CD8-positive, alpha-beta memory T cell (primary cell): ENCODE measurements around the gene KCNMA1. TPM values are rescaled to one million over a fixed set of nuclear protein-coding genes. Genes with fewer than 3 reads are reported as not detected.

Experiments used
- CTCF ChIA-PET: fragments of 350-600 bp; sonication (Branson Sonifier 250); formaldehyde crosslinking; loops from one replicate; lab custom pipeline; 2021; ENCODE audit warnings: antibody characterized with exemption; lab: Charles Lee
- POLR2A ChIA-PET: fragments of 350-600 bp; sonication (Branson Sonifier 250); formaldehyde crosslinking; loops from one replicate; lab custom pipeline; 2021; ENCODE audit warnings: antibody characterized with exemption; lab: Charles Lee
- DNase-seq, 5 donors: peaks; one replicate each; pipeline versions ENCODE4 v3.0.0 to v3.0.0-alpha.2; 2020 to 2022; ENCODE audit warnings: mixed read lengths in 1 of 5
- H3K27ac ChIP-seq: one replicate; pipeline ENCODE4 v1.7.0; 2013; ENCODE audit warnings: low read depth, mild to moderate bottlenecking, low read length, moderate library complexity
- H3K27me3 ChIP-seq: 2 replicates; pipeline ENCODE4 v1.7.0; 2013; ENCODE audit warnings: low read length, mild to moderate bottlenecking; ENCODE audit not compliant: insufficient read depth, poor library complexity, severe bottlenecking
- H3K36me3 ChIP-seq: 2 replicates; pipeline ENCODE4 v1.7.0; 2013; ENCODE audit warnings: mild to moderate bottlenecking, low read length, moderate library complexity; ENCODE audit not compliant: insufficient read depth
- H3K4me1 ChIP-seq: 2 replicates; pipeline ENCODE4 v1.7.0; 2013; ENCODE audit warnings: mild to moderate bottlenecking, low read length, moderate library complexity; ENCODE audit not compliant: insufficient read depth
- H3K4me3 ChIP-seq: 2 replicates; pipeline ENCODE4 v1.7.0; 2013; ENCODE audit warnings: mild to moderate bottlenecking, low read length
- H3K9me3 ChIP-seq: 2 replicates; pipeline ENCODE4 v1.7.0; 2013; ENCODE audit warnings: mild to moderate bottlenecking, low read length
- H3K27ac Mint-ChIP-seq, 8 donors: one replicate each; pipeline ENCODE4 v1.8.0; 2020 to 2021; ENCODE audit warnings: mixed read lengths in 8 of 8, mild to moderate bottlenecking in 6 of 8, inconsistent platforms in 3 of 8, moderate library complexity in 3 of 8
- H3K27me3 Mint-ChIP-seq, 2 donors: one replicate each; pipeline ENCODE4 v1.8.0; 2020 to 2021; ENCODE audit warnings: mixed read lengths in 2 of 2, mild to moderate bottlenecking in 1 of 2, moderate library complexity in 1 of 2
- H3K36me3 Mint-ChIP-seq, 3 donors: one replicate each; pipeline ENCODE4 v1.8.0; 2020 to 2021; ENCODE audit warnings: mixed read lengths in 3 of 3, inconsistent platforms in 1 of 3, mild to moderate bottlenecking in 1 of 3
- H3K4me1 Mint-ChIP-seq, 3 donors: one replicate each; pipeline ENCODE4 v1.8.0; 2020 to 2021; ENCODE audit warnings: mixed read lengths in 3 of 3, inconsistent platforms in 1 of 3, mild to moderate bottlenecking in 1 of 3
- H3K4me3 Mint-ChIP-seq, 7 donors: one replicate each; pipeline ENCODE4 v1.8.0; 2020 to 2021; ENCODE audit warnings: mixed read lengths in 7 of 7, mild to moderate bottlenecking in 6 of 7, moderate library complexity in 4 of 7, inconsistent platforms in 2 of 7
- H3K9me3 Mint-ChIP-seq, 5 donors: one replicate each; pipeline ENCODE4 v1.8.0; 2020 to 2022; ENCODE audit warnings: mixed read lengths in 5 of 5, mild to moderate bottlenecking in 3 of 5, moderate library complexity in 2 of 5, inconsistent platforms in 1 of 5
- polyA plus RNA-seq: library from polyadenylated mRNA; unstranded; fragments of 300-500 nt; fragmentation: Illumina TruSeq; gene quantifications from one replicate; pipeline ENCODE4 v1.2.3, GENCODE V29; 2021
- total RNA-seq, 2 experiments: library from RNA; stranded (reverse); gene quantifications; one replicate each; pipeline ENCODE4 v1.2.3, GENCODE V29; 2021

The KCNMA1 gene
- total and polyA plus RNA-seq, 3 experiments from 2014 or later = 0.20 to 0.31 TPM; not detected in 1

DNA sequence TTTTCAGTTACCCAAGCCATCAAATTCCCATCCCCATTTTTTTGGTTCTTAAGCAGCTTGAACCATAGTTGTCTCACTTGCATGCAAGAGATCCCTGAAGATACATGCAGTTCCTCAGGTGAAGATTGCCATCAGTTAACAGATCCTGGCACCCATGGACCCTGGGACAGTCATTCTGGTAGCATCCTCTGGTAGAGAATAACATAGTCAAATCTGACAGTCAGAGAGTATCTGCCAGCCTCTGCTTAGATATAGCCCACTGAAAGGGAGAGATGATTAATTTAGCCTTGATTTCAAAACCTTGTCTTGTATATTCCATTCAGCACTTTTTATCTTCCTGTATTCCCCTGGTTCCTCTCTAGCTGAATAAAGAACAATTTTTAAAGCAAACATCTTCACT, 280.4 kb downstream of the KCNMA1 start:
- Histone ChIP-seq H3K27me3 (no peaks in the 10 kb centered on the region), H3K4me1 (no peaks in the 10 kb centered on the region), H3K4me3 (no peak overlapping the region), H3K9me3 (no peaks in the 10 kb centered on the region), H3K36me3 (no peaks in the 10 kb centered on the region), H3K27ac (no peak overlapping the region)
- Mint-ChIP-seq H3K9me3 (no peaks in the 10 kb centered on the region), H3K4me3 (no peak overlapping the region), H3K36me3 (no peaks in the 10 kb centered on the region), H3K27me3 (peaks cover 0 to 1% of the 10 kb centered on the region in 2 donors), H3K27ac (no peak overlapping the region), H3K4me1 (no peaks in the 10 kb centered on the region)
- DNase-seq = no peak
- ChIA-PET POLR2A (no interaction called here), CTCF (no interaction called here)

DNA sequence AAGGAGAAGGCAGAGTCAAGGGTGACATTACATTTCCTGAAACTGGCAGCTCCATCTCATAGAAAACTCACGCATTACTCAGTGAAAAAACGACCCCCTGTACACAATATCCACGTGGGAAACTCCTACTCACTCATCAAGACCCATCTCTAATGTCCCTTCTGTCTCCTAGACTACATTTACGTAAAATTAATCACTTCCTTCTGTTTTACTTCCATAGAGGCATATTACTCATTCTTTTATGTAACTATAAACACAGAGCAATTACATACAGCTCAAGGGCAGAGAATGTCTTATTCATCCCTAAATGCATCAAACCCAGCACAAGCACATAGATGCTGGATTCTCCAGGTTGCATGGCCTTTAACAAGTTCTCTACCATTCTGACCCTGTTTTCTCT, 281.8 kb downstream of the KCNMA1 start:
- CTCF ChIA-PET = no interaction called here
- peaks cover 0 to 1% of the 10 kb centered on the region in 2 donors for H3K27me3 Mint-ChIP-seq

DNA sequence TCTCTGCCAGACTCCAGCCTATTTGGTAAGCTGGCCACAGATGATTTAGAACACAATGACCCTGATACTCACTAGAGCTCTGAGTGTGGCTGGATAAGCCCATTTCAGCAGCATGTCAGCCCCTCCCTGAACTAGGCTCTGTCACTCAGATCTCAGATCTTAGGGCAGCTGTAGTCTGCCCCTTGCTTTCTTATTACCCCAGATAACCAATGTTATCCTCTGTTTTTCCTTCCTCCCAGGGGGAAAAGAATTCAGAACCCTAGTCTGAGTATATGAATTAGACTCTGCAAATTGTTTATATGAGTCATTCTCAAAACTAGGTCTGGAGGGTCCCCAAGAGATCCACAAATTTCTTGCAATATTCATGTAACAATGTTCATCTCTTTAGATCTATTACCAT, 286.2 kb downstream of the KCNMA1 start:
- Histone ChIP-seq H3K36me3 (no peaks in the 10 kb centered on the region), H3K4me1 (no peaks in the 10 kb centered on the region), H3K27me3 (no peaks in the 10 kb centered on the region), H3K4me3 (no peak overlapping the region), H3K9me3 (no peaks in the 10 kb centered on the region), H3K27ac (no peak overlapping the region)
- H3K36me3 Mint-ChIP-seq = no peaks in the 10 kb centered on the region
- ChIA-PET CTCF (no interaction called here), POLR2A (no interaction called here)
- H3K27ac Mint-ChIP-seq = no peak overlapping the region
- peaks cover 0 to 1% of the 10 kb centered on the region in 2 donors for H3K27me3 Mint-ChIP-seq
- DNase-seq = no peak
- H3K9me3 Mint-ChIP-seq = no peaks in the 10 kb centered on the region
- H3K4me1 Mint-ChIP-seq = no peaks in the 10 kb centered on the region
- no peak overlapping the region for H3K4me3 Mint-ChIP-seq

More for the DNA sequence above, 281.8 kb downstream of the KCNMA1 start:
- H3K4me3 ChIP-seq = no peak overlapping the region
- no peaks in the 10 kb centered on the region for H3K4me1 Mint-ChIP-seq
- no peaks in the 10 kb centered on the region for H3K9me3 ChIP-seq
- H3K36me3 ChIP-seq = no peaks in the 10 kb centered on the region
- H3K4me3 Mint-ChIP-seq = no peak overlapping the region
- H3K9me3 Mint-ChIP-seq = no peaks in the 10 kb centered on the region
- no peak for DNase-seq
- no peaks in the 10 kb centered on the region for H3K36me3 Mint-ChIP-seq
- H3K4me1 ChIP-seq = no peaks in the 10 kb centered on the region
- POLR2A ChIA-PET = no interaction called here
- H3K27me3 ChIP-seq = no peaks in the 10 kb centered on the region
- no peak overlapping the region for H3K27ac Mint-ChIP-seq
- no peak overlapping the region for H3K27ac ChIP-seq

DNA sequence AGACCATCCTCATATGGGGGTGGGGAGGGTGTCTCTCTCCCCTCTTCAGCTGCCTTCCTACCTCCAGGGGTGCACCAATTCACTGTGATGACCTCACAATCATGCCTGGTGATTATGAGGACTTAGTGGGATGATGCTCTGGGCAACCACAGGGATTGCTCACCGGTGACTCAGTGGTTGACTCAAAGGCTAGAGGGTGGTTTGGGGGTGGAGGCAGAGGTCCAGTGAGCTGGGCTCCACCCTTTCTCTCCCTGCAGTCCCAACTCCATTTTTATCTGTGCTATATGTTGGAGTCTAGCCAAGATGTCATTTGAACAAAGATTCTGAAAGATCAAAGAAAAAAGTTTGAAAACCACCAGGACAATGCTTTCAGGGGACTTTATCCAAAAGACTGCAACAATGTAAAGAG, 286.9 kb downstream of the KCNMA1 start:
- no peaks in the 10 kb centered on the region for H3K27me3 ChIP-seq
- Mint-ChIP-seq H3K4me3 (no peak overlapping the region), H3K36me3 (no peaks in the 10 kb centered on the region), H3K27ac (no peak overlapping the region), H3K9me3 (no peaks in the 10 kb centered on the region), H3K4me1 (no peaks in the 10 kb centered on the region), H3K27me3 (peaks cover 0 to 3% of the 10 kb centered on the region in 2 donors)
- POLR2A ChIA-PET = no interaction called here
- no peaks in the 10 kb centered on the region for H3K36me3 ChIP-seq
- H3K4me1 ChIP-seq = no peaks in the 10 kb centered on the region
- H3K9me3 ChIP-seq = no peaks in the 10 kb centered on the region
- H3K27ac ChIP-seq = no peak overlapping the region
- DNase-seq = no peak
- CTCF ChIA-PET = no interaction called here
- no peak overlapping the region for H3K4me3 ChIP-seq

DNA sequence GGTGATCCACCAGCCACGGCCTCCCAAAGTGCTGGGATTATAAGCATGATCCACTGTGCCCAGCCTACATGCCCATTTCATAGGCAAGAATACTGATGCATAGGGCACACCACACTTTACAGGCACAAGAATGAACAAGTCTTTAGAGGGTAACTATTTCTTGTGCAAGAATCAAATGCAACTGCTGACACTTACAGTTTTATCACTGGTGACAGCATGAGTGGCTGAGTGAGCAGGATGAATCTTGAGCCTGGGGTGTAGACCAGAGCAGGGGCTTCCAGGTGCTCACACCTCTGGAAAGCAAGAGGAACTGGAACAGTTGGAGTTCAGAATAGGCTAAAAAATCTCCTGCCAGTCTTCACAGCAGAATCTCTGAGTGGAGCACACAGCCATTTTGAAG, 287.5 kb downstream of the KCNMA1 start:
- POLR2A ChIA-PET = no interaction called here
- Histone ChIP-seq H3K27me3 (no peaks in the 10 kb centered on the region), H3K9me3 (no peaks in the 10 kb centered on the region), H3K4me3 (no peak overlapping the region), H3K4me1 (no peaks in the 10 kb centered on the region), H3K36me3 (no peaks in the 10 kb centered on the region), H3K27ac (no peak overlapping the region)
- CTCF ChIA-PET = no interaction called here
- Mint-ChIP-seq H3K9me3 (no peaks in the 10 kb centered on the region), H3K36me3 (no peaks in the 10 kb centered on the region), H3K27me3 (peaks cover 0 to 3% of the 10 kb centered on the region in 2 donors), H3K27ac (no peak overlapping the region), H3K4me3 (no peak overlapping the region), H3K4me1 (no peaks in the 10 kb centered on the region)
- DNase-seq = no peak

DNA sequence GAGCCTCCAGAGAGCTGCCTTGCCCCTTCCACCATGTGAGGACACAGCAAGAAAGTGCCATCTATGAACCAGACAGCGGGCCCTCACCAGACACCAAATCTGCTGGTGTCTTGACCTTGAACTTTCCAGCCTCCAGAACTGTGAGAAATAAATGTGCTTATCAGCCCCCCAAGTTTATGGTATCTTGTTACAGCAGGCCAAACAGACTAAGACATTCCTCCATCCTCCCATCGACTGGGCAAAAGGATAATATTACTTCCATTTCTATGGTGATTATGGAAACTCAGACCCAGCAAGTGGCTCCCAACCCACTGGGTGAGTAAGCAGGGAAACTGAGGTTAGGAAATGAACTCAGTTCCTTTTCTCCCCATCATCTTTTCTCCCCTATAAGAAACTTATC, 288.4 kb downstream of the KCNMA1 start:
- H3K4me1 Mint-ChIP-seq = no peaks in the 10 kb centered on the region
- Histone ChIP-seq H3K4me1 (no peaks in the 10 kb centered on the region), H3K36me3 (no peaks in the 10 kb centered on the region), H3K4me3 (no peak overlapping the region), H3K27me3 (no peaks in the 10 kb centered on the region), H3K27ac (no peak overlapping the region), H3K9me3 (no peaks in the 10 kb centered on the region)
- H3K9me3 Mint-ChIP-seq = no peaks in the 10 kb centered on the region
- ChIA-PET POLR2A (no interaction called here), CTCF (no interaction called here)
- DNase-seq = no peak
- no peak overlapping the region for H3K4me3 Mint-ChIP-seq
- peaks cover 0 to 3% of the 10 kb centered on the region in 2 donors for H3K27me3 Mint-ChIP-seq
- no peaks in the 10 kb centered on the region for H3K36me3 Mint-ChIP-seq
- H3K27ac Mint-ChIP-seq = no peak overlapping the region

DNA sequence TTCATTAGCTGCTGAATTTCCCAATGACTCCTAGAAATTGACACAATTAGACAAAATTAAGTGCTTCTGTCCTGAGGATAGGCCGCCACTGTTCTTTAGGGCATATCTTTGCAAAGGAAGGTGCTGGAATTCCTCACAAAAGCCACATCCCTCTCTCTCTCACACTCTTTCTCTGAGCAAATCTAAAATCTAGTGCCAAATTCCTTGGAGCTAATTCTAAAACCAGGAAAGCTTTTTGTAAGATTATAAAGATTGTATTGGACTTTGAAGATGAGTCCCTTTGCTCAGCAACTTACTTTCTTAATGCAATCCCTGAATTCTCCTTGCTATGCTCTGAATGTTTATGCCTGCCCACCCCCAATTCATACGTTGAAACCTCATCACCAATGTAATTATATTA, 288.9 kb downstream of the KCNMA1 start:
- H3K36me3 Mint-ChIP-seq = no peaks in the 10 kb centered on the region
- no peak overlapping the region for H3K4me3 ChIP-seq
- no peaks in the 10 kb centered on the region for H3K9me3 Mint-ChIP-seq
- H3K4me3 Mint-ChIP-seq = no peak overlapping the region
- H3K27ac ChIP-seq = no peak overlapping the region
- CTCF ChIA-PET = no interaction called here
- H3K36me3 ChIP-seq = no peaks in the 10 kb centered on the region
- no peaks in the 10 kb centered on the region for H3K4me1 Mint-ChIP-seq
- no peak for DNase-seq
- peaks cover 0 to 3% of the 10 kb centered on the region in 2 donors for H3K27me3 Mint-ChIP-seq
- H3K27me3 ChIP-seq = no peaks in the 10 kb centered on the region
- H3K27ac Mint-ChIP-seq = no peak overlapping the region
- H3K9me3 ChIP-seq = no peaks in the 10 kb centered on the region
- POLR2A ChIA-PET = no interaction called here
- no peaks in the 10 kb centered on the region for H3K4me1 ChIP-seq

DNA sequence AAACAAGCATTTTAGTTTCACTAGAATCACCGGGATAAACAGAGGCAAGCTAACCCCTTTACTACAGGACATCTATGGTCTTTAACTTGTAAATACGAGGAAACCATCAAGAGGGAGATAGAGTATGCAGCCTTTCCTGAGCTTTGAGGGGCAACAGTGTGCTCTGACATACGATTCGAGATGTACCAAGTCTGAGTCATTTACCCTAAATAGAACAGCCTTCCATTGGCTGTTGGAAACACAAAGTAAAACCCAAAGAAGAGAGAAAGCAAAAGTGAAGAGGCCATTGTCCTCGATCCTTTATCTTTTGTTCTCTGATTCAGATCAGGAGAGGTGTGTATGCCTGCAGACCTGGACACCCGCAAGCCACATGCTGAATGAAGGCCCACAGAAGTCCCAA, 289.5 kb downstream of the KCNMA1 start:
- H3K4me1 Mint-ChIP-seq = no peaks in the 10 kb centered on the region
- CTCF ChIA-PET = no interaction called here
- POLR2A ChIA-PET = no interaction called here

DNA sequence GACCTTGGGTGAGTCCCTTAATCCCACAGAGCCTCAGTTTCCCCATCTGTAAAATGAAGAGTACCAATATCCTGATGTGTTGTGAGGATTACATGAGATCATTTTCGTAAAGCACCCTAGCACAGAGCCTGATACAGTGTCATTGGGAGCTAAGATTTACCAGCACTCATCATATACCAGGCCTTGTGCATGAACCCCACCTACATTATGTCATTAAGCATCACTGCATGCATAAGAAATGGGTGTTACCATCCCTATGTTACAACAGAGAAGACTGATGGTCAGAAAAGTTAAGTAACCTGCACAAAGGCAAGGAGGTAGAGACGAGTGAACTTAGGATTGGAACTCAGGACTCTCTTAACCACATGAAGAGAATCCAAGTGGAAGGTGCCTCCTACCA, 290.6 kb downstream of the KCNMA1 start:
- no peak overlapping the region for H3K4me3 ChIP-seq
- H3K27ac ChIP-seq = no peak overlapping the region
- no peaks in the 10 kb centered on the region for H3K9me3 Mint-ChIP-seq
- ChIA-PET CTCF (no interaction called here), POLR2A (no interaction called here)
- H3K36me3 ChIP-seq = no peaks in the 10 kb centered on the region
- H3K4me3 Mint-ChIP-seq = no peak overlapping the region
- no peaks in the 10 kb centered on the region for H3K4me1 ChIP-seq
- H3K27ac Mint-ChIP-seq = no peak overlapping the region
- no peaks in the 10 kb centered on the region for H3K27me3 ChIP-seq
- H3K36me3 Mint-ChIP-seq = no peaks in the 10 kb centered on the region
- no peak for DNase-seq
- peaks cover 0 to 2% of the 10 kb centered on the region in 2 donors for H3K27me3 Mint-ChIP-seq
- no peaks in the 10 kb centered on the region for H3K4me1 Mint-ChIP-seq
- H3K9me3 ChIP-seq = no peaks in the 10 kb centered on the region

More for the DNA sequence above, 289.5 kb downstream of the KCNMA1 start:
- no peak for DNase-seq
- Histone ChIP-seq H3K27ac (no peak overlapping the region), H3K36me3 (no peaks in the 10 kb centered on the region), H3K27me3 (no peaks in the 10 kb centered on the region), H3K4me3 (no peak overlapping the region), H3K4me1 (no peaks in the 10 kb centered on the region), H3K9me3 (no peaks in the 10 kb centered on the region)
- no peak overlapping the region for H3K4me3 Mint-ChIP-seq
- peaks cover 0 to 3% of the 10 kb centered on the region in 2 donors for H3K27me3 Mint-ChIP-seq
- no peaks in the 10 kb centered on the region for H3K9me3 Mint-ChIP-seq
- H3K36me3 Mint-ChIP-seq = no peaks in the 10 kb centered on the region
- H3K27ac Mint-ChIP-seq = no peak overlapping the region
